Endothelial cell of umbilical vein (primary cell): ENCODE measurements around the gene IL25. TPM values are rescaled to one million over a fixed set of nuclear protein-coding genes. Genes with fewer than 3 reads are reported as not detected.

Experiments
- BruUV-seq: library from RNA; stranded (reverse); fragments of 400-500 nt; replicated peaks from 2 replicates; lab custom pipeline; 2021; lab: Mats Ljungman, UMichigan
- CTCF ChIA-PET: fragments of 300-600, 350-600 bp; sonication (Branson Sonifier 250); formaldehyde crosslinking; loops from one replicate; lab custom pipeline; 2021; ENCODE audit warnings: antibody characterized with exemption, inconsistent platforms; lab: Charles Lee
- POLR2A ChIA-PET: fragments of 300-600, 350-600 bp; sonication (Branson Sonifier 250); formaldehyde crosslinking; loops from one replicate; lab custom pipeline; 2021; ENCODE audit warnings: antibody characterized with exemption, inconsistent platforms; lab: Charles Lee
- DNase-seq: peaks from one replicate; pipeline ENCODE4 v3.0.0-alpha.2; 2011; ENCODE audit warnings: low read depth, low spot score
- FAIRE-seq: peaks from 2 replicates; lab custom pipeline; 2011; peaks lifted over from hg19 to GRCh38; lab: Jason Lieb, UNC
- H2AFZ ChIP-seq: 2 replicates; pipeline ENCODE4 v1.6.0; 2012; ENCODE audit warnings: low read depth, low read length, control low read depth, inconsistent platforms
- H3K27ac ChIP-seq: 2 replicates; pipeline ENCODE4 v1.5.1; 2011; ENCODE audit warnings: low read depth, mild to moderate bottlenecking, control low read depth, low read length, moderate library complexity; ENCODE audit not compliant: insufficient read depth
- H3K27me3 ChIP-seq, 2 experiments: 2 replicates each; pipeline versions ENCODE4 v1.6.0 to v1.6.1; 2011; ENCODE audit warnings: low read length in 2 of 2, mixed read lengths in 1 of 2; ENCODE audit not compliant: control insufficient read depth in 2 of 2, insufficient read depth in 2 of 2
- H3K36me3 ChIP-seq, 2 experiments: 2 replicates in 1 of 2; 3 replicates in 1 of 2; pipeline ENCODE4 v1.5.1; 2011; ENCODE audit warnings: low read length in 2 of 2, mild to moderate bottlenecking in 1 of 2, moderate library complexity in 1 of 2; ENCODE audit not compliant: control insufficient read depth in 2 of 2, insufficient read depth in 2 of 2; ENCODE audit errors: extremely low read depth in 1 of 2
- H3K4me1 ChIP-seq: 3 replicates; pipeline ENCODE4 v1.5.1; 2011; ENCODE audit warnings: mild to moderate bottlenecking, low read length; ENCODE audit not compliant: control insufficient read depth, insufficient read depth; ENCODE audit errors: extremely low read depth
- H3K4me2 ChIP-seq: 2 replicates; pipeline ENCODE4 v1.6.1; 2011; ENCODE audit warnings: low read length, control low read depth, mixed read lengths; ENCODE audit not compliant: insufficient read depth
- H3K4me3 ChIP-seq, 3 experiments: fragments of 200-600 bp in 1 of 3; sonication (generic), shearing (Covaris generic) in 1 of 3; replicated peaks in 1 of 3; 2 replicates each; pipeline ENCODE4 v1.5.1; 2011 to 2016; ENCODE audit warnings: control low read depth in 3 of 3, low read length in 3 of 3, mild to moderate bottlenecking in 2 of 3, inconsistent platforms in 1 of 3, low read depth in 1 of 3, moderate library complexity in 1 of 3; ENCODE audit not compliant: insufficient read depth in 1 of 3
- H3K79me2 ChIP-seq: 2 replicates; pipeline ENCODE4 v1.6.0; 2012; ENCODE audit warnings: low read length, inconsistent platforms; ENCODE audit not compliant: control insufficient read depth, insufficient read depth
- H3K9ac ChIP-seq: replicated peaks from 2 replicates; pipeline ENCODE3; 2011; ENCODE audit warnings: low read length, control low read depth; ENCODE audit not compliant: insufficient read depth; ENCODE audit errors: extremely low read depth
- H3K9me1 ChIP-seq: replicated peaks from 3 replicates; pipeline ENCODE4 v1.6.0; 2011; ENCODE audit warnings: mild to moderate bottlenecking, low read length; ENCODE audit not compliant: control insufficient read depth, insufficient read depth; ENCODE audit errors: extremely low read depth
- H3K9me3 ChIP-seq: replicated peaks from 2 replicates; pipeline ENCODE4 v1.5.1; 2012; ENCODE audit warnings: low read length, inconsistent platforms; ENCODE audit not compliant: control insufficient read depth, insufficient read depth
- H4K20me1 ChIP-seq: replicated peaks from 2 replicates; pipeline ENCODE3; 2011; ENCODE audit warnings: mild to moderate bottlenecking, low read length; ENCODE audit not compliant: control insufficient read depth, insufficient read depth; ENCODE audit errors: extremely low read depth
- EZH2 ChIP-seq: IDR thresholded peaks from 2 replicates; pipeline ENCODE4 v1.6.1; 2012; ENCODE audit warnings: borderline replicate concordance, low read depth, mild to moderate bottlenecking, moderate library complexity, low read length, inconsistent platforms; ENCODE audit not compliant: severe bottlenecking
- FOS ChIP-seq: IDR thresholded peaks from 2 replicates; pipeline ENCODE4 v1.6.1; 2011; ENCODE audit warnings: mild to moderate bottlenecking, low read length, moderate library complexity, borderline replicate concordance; ENCODE audit not compliant: insufficient read depth
- dilution Hi-C: fragments of 300-500 bp; cut with MboI; formaldehyde crosslinking; loops from one replicate; pipeline ENCODE4 v1.15.0; 2019; ENCODE audit warnings: low sequenced_read_pairs; ENCODE audit not compliant: extremely low pct_ligation_motif_present
- intact Hi-C: fragments of 100-400 bp; cut with micrococcal nuclease; formaldehyde crosslinking; loops from one replicate; pipeline ENCODE4 v1.10.0; 2022
- polyA plus RNA-seq, 4 experiments: library from polyadenylated mRNA; depleted of rRNA in 3 of 4; stranded (reverse) in 3 of 4; unstranded in 1 of 4; fragments of >200 nt; gene quantifications; 2 replicates each; pipeline versions ENCODE4 v1.2.1 to v1.2.3, GENCODE V29; 2011 to 2012; ENCODE audit warnings: missing spikeins in 1 of 4
- total RNA-seq: library from RNA; stranded (reverse); gene quantifications from 2 replicates; pipeline ENCODE4 v1.2.3, GENCODE V29; 2021

The IL25 gene
- total and polyA plus RNA-seq, 2 donors (not counting 3 experiments of a cell fraction or from before 2014, with no cell fraction given): not detected

GRCh38 chr14:23365732-23366425 lies 6.7 kb upstream of the IL25 start:
- no peaks in the 10 kb centered on the region for H3K36me3 ChIP-seq
- POLR2A ChIA-PET: no interaction called here
- H4K20me1 ChIP-seq: no peaks in the 10 kb centered on the region
- no peak for FAIRE-seq
- no peaks in the 10 kb centered on the region for H3K79me2 ChIP-seq
- peaks cover 42 to 47% of the 10 kb centered on the region in 2 experiments for H3K27me3 ChIP-seq
- no peak for DNase-seq
- H3K27ac ChIP-seq: no peak overlapping the region
- H3K4me3 ChIP-seq: no peak overlapping the region
- no peak overlapping the region for H3K4me2 ChIP-seq
- no TSS peak for BruUV-seq
- no peak overlapping the region for H2AFZ ChIP-seq
- dilution Hi-C loops (no loop called here), intact Hi-C loops (no loop called here)
- no peaks in the 10 kb centered on the region for H3K4me1 ChIP-seq
- CTCF ChIA-PET: no interaction called here
- no peaks in the 10 kb centered on the region for H3K9me3 ChIP-seq
- no peak for TF ChIP-seq FOS
- peak; percentile 69 for TF ChIP-seq EZH2
- H3K9ac ChIP-seq: no peak overlapping the region
- H3K9me1 ChIP-seq: no peaks in the 10 kb centered on the region

DNA sequence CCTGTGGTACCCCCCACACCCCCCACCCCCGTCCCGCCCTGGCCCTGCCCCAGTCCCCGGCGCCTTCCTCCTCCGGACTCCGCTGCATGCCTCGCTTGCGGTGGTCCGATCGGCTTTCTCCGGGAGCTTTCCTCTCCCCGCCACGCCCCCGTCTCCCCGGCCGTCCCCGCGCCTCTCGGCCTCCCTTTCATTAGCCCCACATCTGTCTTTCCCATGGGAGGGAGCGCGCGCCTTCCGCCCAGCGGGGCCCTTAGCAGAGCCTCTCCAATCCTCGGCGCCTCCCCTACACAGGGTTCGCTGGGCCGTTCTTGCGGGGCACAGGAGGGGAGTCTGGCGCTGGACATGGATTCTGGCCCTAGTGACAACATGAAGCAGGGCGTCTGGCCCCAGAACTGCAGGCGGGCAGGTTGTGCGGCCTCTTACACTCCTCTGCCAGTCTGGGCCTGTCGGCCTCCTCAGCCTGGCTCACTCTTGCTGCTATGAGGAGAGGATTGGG lies 6.1 kb upstream of the IL25 start:
- Histone ChIP-seq H3K9me3 (no peaks in the 10 kb centered on the region), H2AFZ (no peak overlapping the region), H3K27me3 (peaks cover 42 to 47% of the 10 kb centered on the region in 2 experiments), H3K4me2 (no peak overlapping the region), H3K9me1 (no peaks in the 10 kb centered on the region), H4K20me1 (no peaks in the 10 kb centered on the region), H3K27ac (no peak overlapping the region), H3K36me3 (no peaks in the 10 kb centered on the region), H3K9ac (no peak overlapping the region), H3K4me3 (no peak overlapping the region), H3K4me1 (no peaks in the 10 kb centered on the region), H3K79me2 (no peaks in the 10 kb centered on the region)
- CTCF ChIA-PET: no interaction called here
- FAIRE-seq: no peak
- no peak for DNase-seq
- TF ChIP-seq EZH2: no peak
- intact Hi-C loops: no loop called here
- no TSS peak for BruUV-seq
- dilution Hi-C loops: no loop called here
- POLR2A ChIA-PET: no interaction called here
